Heart left ventricle (tissue), 13 donors: Measurements from ENCODE around the gene IGHMBP2.

Experiments
- CTCF ChIP-seq, 12 donors: fragments of 200-600 bp; sonication (generic) in 4 of 12; IDR thresholded peaks; one replicate each; pipeline versions ENCODE4 v1.5.0 to v1.8.0; 2018 to 2022; ENCODE audit warnings: antibody characterized with exemption in 12 of 12, mild to moderate bottlenecking in 5 of 12
- POLR2A ChIP-seq, 2 donors: fragments of 450-650 bp; IDR thresholded peaks; one replicate each; pipeline ENCODE4 v1.6.1; 2017; ENCODE audit warnings: antibody characterized with exemption in 2 of 2, mild to moderate bottlenecking in 2 of 2, moderate library complexity in 2 of 2
- donor health status: ischemic (EF 13 %, LVEDD 7.1; RV severe dilation, severe dysfunction).
- donor health status: DM: no; HTN: yes; CAD: no.
- donor health status: DM: no; HTN: no; CAD: no.
- donor health status: ischemic (EF 25% LVEDD 6.9; RV normal size, moderate dysfunction).
- donor health status: ischemic (EF 25% LVEDD 5.7; RV mildly dilated, moderate dysfunction).
- donor health status: ischemic (EF 35%, LVEDD 5.7; RV mildly dilated, moderate dysfunction).
- donor health status: nonischemic (EF 11% LVEDD 7.7; RV severe dilation, severe dysfunction).
- donor health status: DM: yes; HTN: yes; CAD: no.
- donor health status: PGD.
- donor health status: ischemic (EF 29% LVEDD 5.4; RV normal size, mild dysfunction).
- donor health status: nonischemic (EF 23%, LVEDD 6.1; RV moderate dilation, normal function).

GRCh38 chr11:68870470-68870869 is 33.2 kb upstream of the IGHMBP2 start:
- peak in 4 of 12 donors; percentile 9 to 32 (median 18) for TF ChIP-seq CTCF (IDR thresholded peaks at IDR 0.05)
- TF ChIP-seq POLR2A (IDR thresholded peaks at IDR 0.05): no peak
